NT2/D1 (cell line): ENCODE results near the gene NLGN4X.

Source experiments
- DNase-seq: peaks from one replicate; pipeline ENCODE4 v3.0.0-alpha.2; 2011; ENCODE audit warnings: low read depth, low spot score
- H3K27me3 ChIP-seq: 2 replicates; pipeline ENCODE4 v1.6.0; 2011; ENCODE audit warnings: mild to moderate bottlenecking; ENCODE audit not compliant: insufficient read length, insufficient read depth
- H3K36me3 ChIP-seq: 2 replicates; pipeline ENCODE4 v1.6.1; 2011; ENCODE audit warnings: mild to moderate bottlenecking, low read length, mixed read lengths; ENCODE audit not compliant: insufficient read depth, insufficient read length
- H3K4me1 ChIP-seq: 2 replicates; pipeline ENCODE4 v1.5.1; 2011; ENCODE audit not compliant: insufficient read depth, insufficient read length
- H3K4me3 ChIP-seq: 2 replicates; pipeline ENCODE4 v1.5.1; 2011; ENCODE audit warnings: low read depth; ENCODE audit not compliant: insufficient read length
- H3K9ac ChIP-seq: 2 replicates; pipeline ENCODE4 v1.6.0; 2011; ENCODE audit warnings: low read depth; ENCODE audit not compliant: insufficient read length
- H3K9me3 ChIP-seq: 2 replicates; pipeline ENCODE4 v1.5.1; 2011; ENCODE audit warnings: mild to moderate bottlenecking, low read length; ENCODE audit not compliant: insufficient read depth
- SUZ12 ChIP-seq: IDR thresholded peaks from 2 replicates; pipeline ENCODE4 v1.6.1; 2011; ENCODE audit not compliant: insufficient read length, insufficient read depth; ENCODE audit errors: extremely low read depth
- YY1 ChIP-seq: IDR thresholded peaks from 2 replicates; pipeline ENCODE4 v1.6.1; 2011; ENCODE audit not compliant: insufficient read length, insufficient read depth
- ZNF274 ChIP-seq: IDR thresholded peaks from 2 replicates; pipeline ENCODE4 v1.6.1; 2011; ENCODE audit warnings: mild to moderate bottlenecking, low read depth, low read length

NLGN4X gene

DNA sequence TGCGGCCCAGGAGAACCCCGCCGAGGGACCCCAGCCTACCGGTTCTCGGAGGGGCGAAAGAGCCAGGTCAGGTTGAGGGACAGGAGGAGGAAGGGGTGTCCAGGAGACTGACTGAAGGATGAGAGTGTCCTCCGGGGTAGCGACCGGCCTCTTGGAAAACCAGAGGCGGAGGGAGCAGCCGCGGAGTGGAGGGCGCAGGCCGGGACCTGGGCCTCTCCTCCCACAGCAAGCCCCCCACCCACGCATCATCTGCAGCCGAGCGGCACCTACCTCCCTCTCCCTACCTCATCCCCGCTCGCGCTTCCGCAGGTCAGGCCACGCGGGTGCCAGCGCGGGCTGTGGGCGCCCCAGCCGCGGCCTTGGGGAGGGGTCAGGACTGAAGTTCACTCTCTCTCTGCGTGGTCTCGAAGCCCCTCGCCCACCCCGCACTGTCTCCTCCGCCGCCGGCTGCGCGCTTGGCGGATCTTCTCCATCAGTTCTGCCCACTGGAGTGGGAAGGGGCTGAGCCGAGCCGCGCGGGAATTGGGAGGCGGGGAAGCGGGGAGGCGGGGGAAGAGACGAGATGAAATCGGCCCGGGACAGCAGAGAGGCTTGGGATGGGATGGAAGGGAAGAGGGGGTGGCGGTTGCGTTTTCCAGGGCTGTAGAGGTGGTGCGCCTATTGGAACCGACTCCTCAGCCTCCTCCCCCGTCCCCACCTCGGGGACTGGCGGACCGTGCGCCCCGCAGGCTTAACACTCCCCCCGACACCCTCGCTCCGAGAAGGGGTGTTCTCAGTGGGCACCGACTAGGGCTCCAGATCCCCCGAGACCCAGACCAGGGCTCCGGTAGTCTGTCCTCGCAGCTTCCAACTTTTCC lies 1.8 kb downstream of the NLGN4X start:
- DNase-seq: no peak
- Histone ChIP-seq H3K27me3 (peaks cover 24% of the 10 kb centered on the region), H3K4me1 (no peaks in the 10 kb centered on the region), H3K9ac (peak overlapping the region; percentile 79), H3K9me3 (no peaks in the 10 kb centered on the region), H3K36me3 (no peaks in the 10 kb centered on the region), H3K4me3 (peak overlapping the region; percentile 71)
- TF ChIP-seq SUZ12: no peak
- no peak for TF ChIP-seq ZNF274
- no peak for TF ChIP-seq YY1

DNA sequence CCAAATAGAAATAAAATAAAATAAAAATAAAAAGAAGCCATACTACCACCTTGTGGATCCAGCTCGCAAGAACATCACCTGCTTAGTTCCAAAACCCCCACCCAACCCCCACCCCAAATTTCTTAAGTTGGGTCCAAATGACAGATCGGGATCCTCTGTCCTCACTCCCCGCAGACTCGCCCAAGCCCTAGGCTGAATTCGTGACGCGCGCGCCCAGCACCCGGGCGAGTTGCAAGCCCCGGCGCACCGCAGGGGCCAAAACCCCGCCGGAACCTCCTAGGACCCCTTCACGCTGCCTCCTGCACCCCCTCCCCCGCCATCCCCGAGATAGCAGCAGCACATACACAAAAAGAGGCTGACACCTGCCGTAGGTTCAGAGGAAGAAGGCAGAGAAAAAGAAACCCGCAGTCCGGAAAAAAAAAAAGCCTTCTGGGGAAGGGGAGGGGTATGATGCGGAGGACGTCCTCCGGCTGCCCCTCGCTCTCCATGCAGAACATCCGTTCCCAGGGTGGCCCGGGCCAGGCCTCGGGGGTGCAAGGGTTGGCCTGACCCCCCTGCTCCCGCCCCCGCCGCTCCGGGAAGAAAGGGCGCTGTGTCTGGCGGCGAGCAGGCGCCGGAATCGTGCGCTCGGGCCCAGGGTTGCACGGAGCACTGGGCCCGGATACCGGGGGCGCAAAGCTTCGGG lies 2.6 kb downstream of the NLGN4X start:
- no peak for DNase-seq
- no peaks in the 10 kb centered on the region for H3K9me3 ChIP-seq
- peak overlapping the region; percentile 79 for H3K9ac ChIP-seq

DNA sequence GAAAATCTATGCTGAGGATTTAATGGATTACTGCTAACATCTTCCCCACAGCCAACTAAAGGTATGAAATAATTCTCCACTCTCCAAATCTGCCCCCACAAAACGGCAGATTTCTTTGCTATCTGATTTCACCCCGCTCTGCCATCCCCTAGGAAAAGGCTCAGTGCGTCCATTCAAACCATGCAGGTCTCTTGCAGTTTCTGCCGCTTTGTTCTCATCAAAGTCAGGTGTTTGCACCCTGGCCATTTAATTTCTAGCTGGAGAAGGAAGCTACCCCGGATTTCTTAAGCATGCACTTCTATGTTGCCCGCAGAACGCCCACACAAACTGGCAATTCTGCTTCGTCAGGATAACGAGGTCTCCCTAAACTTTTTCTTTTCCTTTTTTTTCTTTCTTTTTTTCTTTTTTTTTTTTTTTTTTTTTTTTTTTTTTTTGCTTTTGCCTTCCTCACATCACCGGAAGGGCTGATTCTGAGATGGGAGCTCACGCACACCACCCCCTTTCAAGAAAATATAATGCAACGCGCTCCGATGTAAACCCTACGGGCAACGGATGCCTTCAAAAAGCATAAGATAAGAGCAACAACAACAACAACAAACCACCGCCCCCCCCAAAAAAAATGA lies 3.3 kb downstream of the NLGN4X start:
- Histone ChIP-seq H3K4me1 (no peaks in the 10 kb centered on the region), H3K4me3 (peak overlapping the region; percentile 26), H3K9ac (peak overlapping the region; percentile 32), H3K27me3 (peaks cover 24% of the 10 kb centered on the region), H3K36me3 (no peaks in the 10 kb centered on the region), H3K9me3 (no peaks in the 10 kb centered on the region)
- no peak for DNase-seq
- TF ChIP-seq SUZ12 (no peak), ZNF274 (no peak), YY1 (no peak)

More for the DNA sequence above, 2.6 kb downstream of the NLGN4X start:
- TF ChIP-seq ZNF274: no peak
- TF ChIP-seq SUZ12: no peak
- no peak for TF ChIP-seq YY1
- Histone ChIP-seq H3K4me1 (no peaks in the 10 kb centered on the region), H3K27me3 (peaks cover 24% of the 10 kb centered on the region), H3K36me3 (no peaks in the 10 kb centered on the region), H3K4me3 (peak overlapping the region; percentile 71)

GRCh38 chrX:6223516-6223915 lies 5.2 kb downstream of the NLGN4X start:
- H3K9me3 ChIP-seq: no peaks in the 10 kb centered on the region
- H3K27me3 ChIP-seq: peaks cover 14% of the 10 kb centered on the region
- H3K36me3 ChIP-seq: no peaks in the 10 kb centered on the region
- no peak for DNase-seq
- TF ChIP-seq ZNF274: no peak
- no peak for TF ChIP-seq YY1
- no peak for TF ChIP-seq SUZ12
- no peak overlapping the region for H3K4me3 ChIP-seq
- no peaks in the 10 kb centered on the region for H3K4me1 ChIP-seq
- no peak overlapping the region for H3K9ac ChIP-seq

- TF ChIP-seq YY1 (no peak), ZNF274 (no peak)
- no peaks in the 10 kb centered on the region for H3K4me1 ChIP-seq
- no peaks in the 10 kb centered on the region for H3K27me3 ChIP-seq
- no peak overlapping the region for H3K9ac ChIP-seq
- H3K4me3 ChIP-seq: no peak overlapping the region
- H3K9me3 ChIP-seq: no peaks in the 10 kb centered on the region
- DNase-seq: no peak
- no peaks in the 10 kb centered on the region for H3K36me3 ChIP-seq
Observed at GRCh38 chrX:6210230-6210629, 18.4 kb downstream of the NLGN4X start.

DNA sequence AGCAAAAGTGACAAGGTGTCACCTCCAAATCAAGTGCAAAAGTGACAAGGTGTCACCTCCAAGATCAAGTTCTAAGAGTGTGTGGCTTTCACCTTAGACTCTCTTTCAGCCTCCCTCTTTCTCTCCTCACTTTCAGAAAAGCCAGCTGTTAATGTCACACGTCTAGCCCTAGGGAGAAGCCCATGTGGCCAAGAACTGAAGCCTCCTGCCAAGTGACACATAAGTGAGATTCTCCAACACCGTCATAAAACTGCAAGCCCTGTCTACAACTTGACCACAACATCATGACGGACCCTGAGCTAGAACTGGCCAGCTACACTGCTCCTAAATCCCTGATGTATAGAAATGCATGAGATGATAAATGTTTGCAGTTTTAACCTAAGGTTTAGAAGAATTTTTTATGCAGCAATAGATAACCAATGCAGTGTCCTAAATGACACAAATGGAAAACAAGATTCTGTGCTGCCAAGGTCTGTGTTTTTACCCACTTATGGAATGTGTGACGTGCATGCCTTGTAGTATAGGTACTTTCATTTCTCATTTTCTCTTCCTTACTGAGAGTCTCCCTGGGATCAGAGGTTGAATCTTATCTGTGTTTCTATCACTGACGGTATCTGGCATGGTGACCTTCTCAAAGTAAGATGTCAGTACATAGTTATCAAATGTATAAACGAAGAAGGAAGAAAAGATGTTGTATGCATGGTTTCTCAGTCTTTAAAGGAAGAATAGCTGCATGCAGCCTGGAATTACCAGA lies 25.0 kb downstream of the NLGN4X start:
- Histone ChIP-seq H3K9ac (no peak overlapping the region), H3K4me3 (no peak overlapping the region), H3K36me3 (no peaks in the 10 kb centered on the region), H3K4me1 (no peaks in the 10 kb centered on the region), H3K9me3 (no peaks in the 10 kb centered on the region), H3K27me3 (no peaks in the 10 kb centered on the region)
- TF ChIP-seq ZNF274 (no peak), SUZ12 (no peak), YY1 (no peak)
- DNase-seq: no peak

DNA sequence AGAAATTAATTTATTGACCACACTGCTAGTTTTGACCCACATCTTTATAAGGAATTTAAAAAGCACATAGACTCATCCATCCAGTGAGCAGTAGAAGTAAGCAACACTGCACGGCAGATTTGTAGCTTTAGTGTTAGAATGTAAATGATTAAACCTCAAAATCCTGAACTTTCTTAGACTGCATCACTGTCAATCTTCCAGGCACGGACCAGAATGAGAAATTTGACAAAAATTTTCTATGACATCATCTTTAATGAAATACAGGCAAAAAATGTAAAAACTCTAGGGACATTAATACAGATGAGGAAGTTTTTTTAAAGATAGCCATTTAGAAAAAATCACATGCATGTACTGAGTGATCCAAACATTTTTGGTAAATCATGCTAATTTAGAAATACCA lies 29.2 kb downstream of the NLGN4X start:
- Histone ChIP-seq H3K9ac (no peak overlapping the region), H3K9me3 (no peaks in the 10 kb centered on the region), H3K4me1 (no peaks in the 10 kb centered on the region), H3K36me3 (no peaks in the 10 kb centered on the region), H3K4me3 (no peak overlapping the region), H3K27me3 (no peaks in the 10 kb centered on the region)
- no peak for TF ChIP-seq YY1
- no peak for TF ChIP-seq SUZ12
- DNase-seq: no peak
